ENCODE data around the gene ZNF324.

DNA sequence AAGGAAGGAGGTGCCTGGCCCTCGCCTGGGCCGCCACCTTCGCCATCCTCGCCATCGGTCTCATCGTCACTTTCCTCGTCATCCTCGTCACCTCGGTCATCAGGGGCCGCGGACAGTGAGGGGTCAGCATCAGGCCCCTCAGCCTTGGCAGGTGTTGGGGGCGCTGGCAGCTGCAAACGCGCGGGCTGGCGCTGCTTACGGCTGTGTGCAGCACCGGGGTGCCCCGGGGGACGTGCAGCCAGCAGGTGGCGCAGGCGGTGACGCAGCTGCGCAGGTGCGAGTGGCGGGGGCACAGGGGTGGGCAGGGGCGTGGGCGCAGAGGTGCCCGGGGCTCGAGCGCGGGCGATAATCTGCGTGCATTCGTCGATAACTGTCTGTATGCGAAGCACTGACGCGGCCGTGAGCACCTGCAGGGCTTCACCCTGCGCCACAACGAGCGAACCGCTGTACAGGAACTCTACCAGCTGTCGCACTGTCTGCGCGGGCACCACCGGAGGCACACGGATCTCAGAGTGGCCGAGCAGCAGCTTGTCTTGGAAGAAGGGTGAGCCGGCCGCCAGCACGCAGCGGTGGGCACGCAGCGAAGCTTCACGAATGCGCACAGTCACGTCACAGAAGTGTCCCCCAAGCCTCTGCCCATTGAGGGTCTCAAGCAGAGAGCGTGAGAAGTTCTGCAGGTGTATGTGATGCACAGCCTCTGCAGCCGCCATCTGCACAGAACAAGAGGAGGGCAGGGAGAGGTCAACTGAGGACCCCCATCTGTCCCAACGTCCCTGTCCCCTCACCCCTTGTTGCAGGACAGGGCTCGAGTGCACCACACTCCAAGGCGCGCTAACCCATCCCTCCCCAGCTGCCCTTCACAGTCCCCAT is 50.3 kb downstream of the ZNF324 start:
- TF ChIP-seq, protein P1, sequence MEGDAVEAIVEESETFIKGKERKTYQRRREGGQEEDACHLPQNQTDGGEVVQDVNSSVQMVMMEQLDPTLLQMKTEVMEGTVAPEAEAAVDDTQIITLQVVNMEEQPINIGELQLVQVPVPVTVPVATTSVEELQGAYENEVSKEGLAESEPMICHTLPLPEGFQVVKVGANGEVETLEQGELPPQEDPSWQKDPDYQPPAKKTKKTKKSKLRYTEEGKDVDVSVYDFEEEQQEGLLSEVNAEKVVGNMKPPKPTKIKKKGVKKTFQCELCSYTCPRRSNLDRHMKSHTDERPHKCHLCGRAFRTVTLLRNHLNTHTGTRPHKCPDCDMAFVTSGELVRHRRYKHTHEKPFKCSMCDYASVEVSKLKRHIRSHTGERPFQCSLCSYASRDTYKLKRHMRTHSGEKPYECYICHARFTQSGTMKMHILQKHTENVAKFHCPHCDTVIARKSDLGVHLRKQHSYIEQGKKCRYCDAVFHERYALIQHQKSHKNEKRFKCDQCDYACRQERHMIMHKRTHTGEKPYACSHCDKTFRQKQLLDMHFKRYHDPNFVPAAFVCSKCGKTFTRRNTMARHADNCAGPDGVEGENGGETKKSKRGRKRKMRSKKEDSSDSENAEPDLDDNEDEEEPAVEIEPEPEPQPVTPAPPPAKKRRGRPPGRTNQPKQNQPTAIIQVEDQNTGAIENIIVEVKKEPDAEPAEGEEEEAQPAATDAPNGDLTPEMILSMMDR (IDR thresholded peaks at IDR 0.05; ENCODE audit: insufficient read depth, low read depth, low read length): no peak
- TF ChIP-seq EZH2 (IDR thresholded peaks at IDR 0.05; ENCODE audit: insufficient read depth, low read length): no peak
